Measurements from ENCODE around the gene HIP1.

DNA sequence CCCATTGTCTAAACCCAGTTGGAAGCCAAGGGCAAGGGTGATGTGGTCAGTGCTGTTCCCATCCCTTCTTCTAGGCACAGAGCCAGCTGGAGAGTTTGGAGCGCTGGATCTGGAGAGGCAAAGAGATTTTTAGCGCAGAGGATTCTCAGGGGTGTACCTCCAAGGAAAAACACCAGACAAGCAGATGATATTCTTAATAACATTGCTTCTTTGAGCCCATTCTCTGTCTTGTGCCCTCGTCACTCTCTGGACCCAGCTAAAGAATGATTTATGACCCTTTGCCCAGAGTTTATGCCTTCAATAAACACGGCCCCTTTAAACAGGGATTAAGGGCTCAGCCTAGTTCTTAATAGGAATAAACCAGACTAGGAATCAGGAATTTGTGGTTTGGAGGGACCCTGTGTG is 4.7 kb upstream of the HIP1 start:
- TF ChIP-seq RAD21 (IDR thresholded peaks at IDR 0.05; ENCODE audit: low read depth) (no peak), EP300 (IDR thresholded peaks at IDR 0.05; ENCODE audit: borderline replicate concordance) (no peak), ZBTB7A (IDR thresholded peaks at IDR 0.05; ENCODE audit: low read depth) (no peak), TCF12 (IDR thresholded peaks at IDR 0.05; ENCODE audit: low read depth) (0 out of 2 replicates have a peak, but pooled peaks have one; percentile 14), USF1 (IDR thresholded peaks at IDR 0.05) (no peak), NFIC (IDR thresholded peaks at IDR 0.05) (peak; percentile 67), TEAD4 (IDR thresholded peaks at IDR 0.05) (no peak), TAF1 (IDR thresholded peaks at IDR 0.05; ENCODE audit: low read depth) (no peak), CEBPB (IDR thresholded peaks at IDR 0.05) (no peak)
- TF ChIP-seq, protein P1, sequence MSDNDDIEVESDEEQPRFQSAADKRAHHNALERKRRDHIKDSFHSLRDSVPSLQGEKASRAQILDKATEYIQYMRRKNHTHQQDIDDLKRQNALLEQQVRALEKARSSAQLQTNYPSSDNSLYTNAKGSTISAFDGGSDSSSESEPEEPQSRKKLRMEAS (IDR thresholded peaks at IDR 0.05), result no peak
- TF ChIP-seq, protein P2, sequence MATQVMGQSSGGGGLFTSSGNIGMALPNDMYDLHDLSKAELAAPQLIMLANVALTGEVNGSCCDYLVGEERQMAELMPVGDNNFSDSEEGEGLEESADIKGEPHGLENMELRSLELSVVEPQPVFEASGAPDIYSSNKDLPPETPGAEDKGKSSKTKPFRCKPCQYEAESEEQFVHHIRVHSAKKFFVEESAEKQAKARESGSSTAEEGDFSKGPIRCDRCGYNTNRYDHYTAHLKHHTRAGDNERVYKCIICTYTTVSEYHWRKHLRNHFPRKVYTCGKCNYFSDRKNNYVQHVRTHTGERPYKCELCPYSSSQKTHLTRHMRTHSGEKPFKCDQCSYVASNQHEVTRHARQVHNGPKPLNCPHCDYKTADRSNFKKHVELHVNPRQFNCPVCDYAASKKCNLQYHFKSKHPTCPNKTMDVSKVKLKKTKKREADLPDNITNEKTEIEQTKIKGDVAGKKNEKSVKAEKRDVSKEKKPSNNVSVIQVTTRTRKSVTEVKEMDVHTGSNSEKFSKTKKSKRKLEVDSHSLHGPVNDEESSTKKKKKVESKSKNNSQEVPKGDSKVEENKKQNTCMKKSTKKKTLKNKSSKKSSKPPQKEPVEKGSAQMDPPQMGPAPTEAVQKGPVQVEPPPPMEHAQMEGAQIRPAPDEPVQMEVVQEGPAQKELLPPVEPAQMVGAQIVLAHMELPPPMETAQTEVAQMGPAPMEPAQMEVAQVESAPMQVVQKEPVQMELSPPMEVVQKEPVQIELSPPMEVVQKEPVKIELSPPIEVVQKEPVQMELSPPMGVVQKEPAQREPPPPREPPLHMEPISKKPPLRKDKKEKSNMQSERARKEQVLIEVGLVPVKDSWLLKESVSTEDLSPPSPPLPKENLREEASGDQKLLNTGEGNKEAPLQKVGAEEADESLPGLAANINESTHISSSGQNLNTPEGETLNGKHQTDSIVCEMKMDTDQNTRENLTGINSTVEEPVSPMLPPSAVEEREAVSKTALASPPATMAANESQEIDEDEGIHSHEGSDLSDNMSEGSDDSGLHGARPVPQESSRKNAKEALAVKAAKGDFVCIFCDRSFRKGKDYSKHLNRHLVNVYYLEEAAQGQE (IDR thresholded peaks at IDR 0.05; ENCODE audit: low read depth), result no peak

Measured in Ishikawa (cell line).